Calu3 (cell line): ENCODE data around the gene PDE7B. TPM values are rescaled to one million over a fixed set of nuclear protein-coding genes. Genes with fewer than 3 reads are reported as not detected.

Experiments
- BruUV-seq: library from RNA; stranded (reverse); fragments of 400-500 nt; replicated peaks from 2 replicates; lab custom pipeline; 2021; lab: Mats Ljungman, UMichigan
- CTCF ChIA-PET: fragments of 300-600 bp; sonication (Branson Sonifier 250); formaldehyde crosslinking; loops from one replicate; lab custom pipeline; 2022; ENCODE audit warnings: antibody characterized with exemption; lab: Charles Lee
- DNase-seq: peaks from one replicate; pipeline ENCODE4 v3.0.0; 2022
- H3K27ac Mint-ChIP-seq: one replicate; pipeline ENCODE4 v1.8.0; 2022; ENCODE audit warnings: mixed read lengths; ENCODE audit not compliant: unreplicated experiment
- H3K27me3 Mint-ChIP-seq: one replicate; pipeline ENCODE4 v1.8.0; 2022; ENCODE audit warnings: mixed read lengths; ENCODE audit not compliant: unreplicated experiment
- H3K36me3 Mint-ChIP-seq: one replicate; pipeline ENCODE4 v1.8.0; 2022; ENCODE audit warnings: mild to moderate bottlenecking, moderate library complexity, mixed read lengths; ENCODE audit not compliant: insufficient read depth, unreplicated experiment
- H3K4me1 Mint-ChIP-seq: one replicate; pipeline ENCODE4 v1.8.0; 2022; ENCODE audit warnings: mild to moderate bottlenecking, low read depth, mixed read lengths; ENCODE audit not compliant: unreplicated experiment
- H3K4me3 Mint-ChIP-seq: one replicate; pipeline ENCODE4 v1.8.0; 2022; ENCODE audit warnings: mild to moderate bottlenecking, low read depth, moderate library complexity, mixed read lengths; ENCODE audit not compliant: unreplicated experiment
- H3K9me3 Mint-ChIP-seq: one replicate; pipeline ENCODE4 v1.8.0; 2022; ENCODE audit warnings: low read depth, mixed read lengths; ENCODE audit not compliant: unreplicated experiment
- intact Hi-C: fragments of 100-400 bp; cut with micrococcal nuclease; formaldehyde crosslinking; loops from one replicate; pipeline ENCODE4 v1.10.0; 2022; ENCODE audit not compliant: unreplicated experiment
- total RNA-seq: library from RNA; stranded (reverse); gene quantifications from 2 replicates; pipeline ENCODE4 v1.2.3, GENCODE V29; 2022
- TF ChIP-seq, protein P1 (sequence below): fragments of 200-600 bp; IDR thresholded peaks from one replicate; pipeline ENCODE4 v1.8.0; 2022; ENCODE audit warnings: antibody characterized with exemption; ENCODE audit not compliant: unreplicated experiment

Gene PDE7B
- total RNA-seq, 1 experiment from 2014 or later: 0.09 TPM

DNA sequence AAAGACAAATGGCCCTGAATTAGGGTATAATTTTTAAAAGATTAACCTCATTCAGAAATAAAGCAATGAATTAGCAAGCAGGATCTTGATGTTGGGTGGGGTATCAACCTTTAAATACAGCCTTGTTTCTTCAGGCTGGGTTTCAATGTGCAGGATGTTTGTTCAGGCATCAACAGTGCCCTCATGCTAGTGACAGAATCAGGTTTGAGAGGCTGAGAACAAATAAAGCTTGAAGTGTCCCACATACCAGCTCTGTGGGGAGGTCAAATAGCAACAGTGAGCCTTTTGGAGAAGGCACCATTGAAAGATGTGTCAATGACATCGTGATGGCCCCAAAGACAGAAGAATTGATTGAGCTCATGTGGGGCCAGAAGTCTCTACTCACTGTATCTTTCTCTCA is 330.4 kb downstream of the PDE7B start:
- no peaks in the 10 kb centered on the region for H3K4me1 Mint-ChIP-seq
- no peak overlapping the region for H3K4me3 Mint-ChIP-seq
- TF ChIP-seq, protein P1, sequence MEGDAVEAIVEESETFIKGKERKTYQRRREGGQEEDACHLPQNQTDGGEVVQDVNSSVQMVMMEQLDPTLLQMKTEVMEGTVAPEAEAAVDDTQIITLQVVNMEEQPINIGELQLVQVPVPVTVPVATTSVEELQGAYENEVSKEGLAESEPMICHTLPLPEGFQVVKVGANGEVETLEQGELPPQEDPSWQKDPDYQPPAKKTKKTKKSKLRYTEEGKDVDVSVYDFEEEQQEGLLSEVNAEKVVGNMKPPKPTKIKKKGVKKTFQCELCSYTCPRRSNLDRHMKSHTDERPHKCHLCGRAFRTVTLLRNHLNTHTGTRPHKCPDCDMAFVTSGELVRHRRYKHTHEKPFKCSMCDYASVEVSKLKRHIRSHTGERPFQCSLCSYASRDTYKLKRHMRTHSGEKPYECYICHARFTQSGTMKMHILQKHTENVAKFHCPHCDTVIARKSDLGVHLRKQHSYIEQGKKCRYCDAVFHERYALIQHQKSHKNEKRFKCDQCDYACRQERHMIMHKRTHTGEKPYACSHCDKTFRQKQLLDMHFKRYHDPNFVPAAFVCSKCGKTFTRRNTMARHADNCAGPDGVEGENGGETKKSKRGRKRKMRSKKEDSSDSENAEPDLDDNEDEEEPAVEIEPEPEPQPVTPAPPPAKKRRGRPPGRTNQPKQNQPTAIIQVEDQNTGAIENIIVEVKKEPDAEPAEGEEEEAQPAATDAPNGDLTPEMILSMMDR: no peak

DNA sequence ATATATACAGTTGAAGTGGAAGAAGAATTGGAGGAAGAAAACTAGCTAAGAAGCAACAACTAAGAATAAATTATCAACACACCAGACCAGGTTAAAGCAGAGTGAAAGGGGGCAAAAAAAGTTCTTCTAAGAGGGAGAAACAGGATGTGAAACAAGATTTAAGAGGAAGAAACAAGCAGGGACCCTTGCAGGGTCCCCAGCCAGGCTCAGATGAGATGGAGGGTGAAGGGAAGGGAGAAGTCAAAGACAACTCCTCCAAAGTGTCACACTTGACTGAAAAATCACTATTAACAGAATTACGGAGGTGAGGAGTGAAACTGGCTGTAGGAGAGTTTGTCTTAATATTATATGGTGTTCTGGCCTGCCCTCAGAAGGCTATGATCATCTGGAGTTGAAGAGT is 333.2 kb downstream of the PDE7B start:
- Mint-ChIP-seq H3K4me1 (no peaks in the 10 kb centered on the region), H3K36me3 (no peaks in the 10 kb centered on the region), H3K27ac (no peak overlapping the region), H3K27me3 (no peaks in the 10 kb centered on the region), H3K4me3 (no peak overlapping the region), H3K9me3 (no peaks in the 10 kb centered on the region)
- CTCF ChIA-PET: interaction anchor here (0.7 kb wide), 1 partner anchor 142 kb away, joined by 3 read pairs; no protein-coding TSS in a partner anchor
- no TSS peak for BruUV-seq
- DNase-seq: no peak
- TF ChIP-seq, protein P1: no peak
- intact Hi-C loops: no loop called here

More for the DNA sequence above, 330.4 kb downstream of the PDE7B start:
- Mint-ChIP-seq H3K36me3 (no peaks in the 10 kb centered on the region), H3K9me3 (no peaks in the 10 kb centered on the region), H3K27me3 (no peaks in the 10 kb centered on the region), H3K27ac (no peak overlapping the region)
- CTCF ChIA-PET: interaction anchor here (0.5 kb wide), 1 partner anchor 114 kb away, joined by 5 read pairs; no protein-coding TSS in a partner anchor
- intact Hi-C loops: no loop called here
- BruUV-seq: no TSS peak
- DNase-seq: no peak

DNA sequence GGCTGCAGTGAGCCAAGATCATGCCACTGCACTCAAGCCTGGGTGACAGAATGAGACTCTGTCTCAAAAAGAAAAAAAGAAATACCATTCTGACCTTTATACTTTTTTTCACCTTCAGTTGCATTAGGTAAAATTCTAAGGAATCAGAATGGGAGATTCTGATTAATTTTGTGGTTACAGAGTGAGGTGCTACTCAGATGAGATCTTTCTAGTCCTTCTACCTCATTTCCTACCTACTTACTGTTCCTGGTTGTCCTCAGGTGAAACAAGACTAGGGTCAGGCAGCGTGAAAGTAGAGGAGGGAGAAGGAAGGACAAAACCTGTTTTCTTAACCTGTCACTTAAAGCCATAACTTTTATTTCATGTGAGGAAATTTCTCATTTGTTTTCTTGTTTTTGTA is 334.9 kb downstream of the PDE7B start:
- Mint-ChIP-seq H3K4me1 (no peaks in the 10 kb centered on the region), H3K9me3 (no peaks in the 10 kb centered on the region), H3K27ac (no peak overlapping the region), H3K4me3 (no peak overlapping the region), H3K27me3 (no peaks in the 10 kb centered on the region), H3K36me3 (no peaks in the 10 kb centered on the region)
- no peak for DNase-seq
- intact Hi-C loops: no loop called here
- TF ChIP-seq, protein P1: no peak
- no TSS peak for BruUV-seq
- CTCF ChIA-PET: no interaction called here

DNA sequence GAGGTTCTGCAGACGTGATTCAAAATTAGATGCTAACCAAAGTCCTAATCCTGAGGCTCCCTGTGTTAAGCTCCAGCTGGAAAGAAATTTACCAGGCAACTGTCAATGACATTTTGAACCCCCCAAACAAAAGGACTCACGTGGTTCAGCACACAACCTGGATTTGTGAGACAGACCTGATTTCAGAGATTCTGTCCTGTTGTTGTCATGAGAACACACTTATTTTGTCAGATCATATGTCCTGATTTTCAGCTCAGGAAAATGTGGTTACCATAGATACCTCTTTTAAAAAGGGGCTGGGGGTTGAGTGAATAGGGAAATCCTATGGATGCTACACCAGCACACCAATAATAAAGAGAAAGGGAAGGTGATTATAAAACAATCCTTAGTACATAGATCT is 337.0 kb downstream of the PDE7B start:
- Mint-ChIP-seq H3K9me3 (no peaks in the 10 kb centered on the region), H3K4me3 (no peak overlapping the region), H3K27me3 (no peaks in the 10 kb centered on the region), H3K36me3 (no peaks in the 10 kb centered on the region), H3K27ac (no peak overlapping the region), H3K4me1 (no peaks in the 10 kb centered on the region)
- intact Hi-C loops: no loop called here
- TF ChIP-seq, protein P1: no peak
- DNase-seq: no peak
- no TSS peak for BruUV-seq
- CTCF ChIA-PET: no interaction called here
